Measurements from ENCODE around the gene ABHD14A.

The ABHD14A gene

GRCh38 chr3:51957520-51958205 is 17.2 kb upstream of the ABHD14A start:
- no peak for DNase-seq (ENCODE audit: low read depth in 2 of 2)

DNA sequence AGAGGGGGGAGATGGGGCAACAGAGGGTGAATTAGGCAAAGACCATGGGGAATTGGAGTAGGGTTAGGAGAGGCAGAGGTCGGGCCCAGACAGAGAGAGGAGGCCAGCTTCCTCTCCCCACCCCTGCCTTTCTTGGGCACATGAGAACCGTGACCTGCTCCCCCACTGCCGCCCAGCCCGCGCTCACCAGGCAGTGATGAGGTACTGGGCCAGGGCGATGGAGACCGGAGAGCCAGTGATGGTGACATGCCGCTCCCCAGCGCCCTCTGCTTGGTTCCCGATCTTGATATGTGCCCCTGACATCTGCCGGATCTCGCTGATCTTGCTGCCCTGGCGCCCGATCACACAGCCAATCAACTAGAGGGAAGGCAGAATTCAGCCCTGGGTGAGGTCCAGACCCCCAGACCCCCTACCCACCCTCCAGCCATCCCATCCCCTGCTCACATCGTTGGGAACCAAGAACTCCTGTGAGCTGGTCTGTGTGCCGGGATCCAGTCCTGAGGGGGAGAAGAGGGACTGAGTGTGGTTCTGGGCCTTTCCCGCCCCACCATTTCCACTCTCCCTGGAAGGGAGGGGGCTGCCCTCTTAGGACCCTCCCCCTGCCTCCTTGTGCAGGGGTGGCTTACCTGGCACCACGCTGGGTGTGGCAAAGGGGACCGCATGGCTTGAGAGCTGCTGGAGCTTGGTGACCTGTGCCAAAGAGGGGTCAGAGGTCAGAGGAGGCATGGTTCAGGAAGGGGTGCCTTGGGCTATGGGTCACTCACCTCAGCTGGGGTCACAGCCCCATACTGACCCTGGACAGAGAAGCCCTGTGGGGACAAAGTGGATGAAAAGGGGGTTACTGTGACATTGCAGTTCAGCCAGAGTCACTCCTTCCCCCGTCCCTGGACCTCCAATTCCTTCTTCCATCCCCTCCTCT is 16.0 kb upstream of the ABHD14A start:
- DNase-seq (ENCODE audit: low read depth in 2 of 2) = no peak

DNA sequence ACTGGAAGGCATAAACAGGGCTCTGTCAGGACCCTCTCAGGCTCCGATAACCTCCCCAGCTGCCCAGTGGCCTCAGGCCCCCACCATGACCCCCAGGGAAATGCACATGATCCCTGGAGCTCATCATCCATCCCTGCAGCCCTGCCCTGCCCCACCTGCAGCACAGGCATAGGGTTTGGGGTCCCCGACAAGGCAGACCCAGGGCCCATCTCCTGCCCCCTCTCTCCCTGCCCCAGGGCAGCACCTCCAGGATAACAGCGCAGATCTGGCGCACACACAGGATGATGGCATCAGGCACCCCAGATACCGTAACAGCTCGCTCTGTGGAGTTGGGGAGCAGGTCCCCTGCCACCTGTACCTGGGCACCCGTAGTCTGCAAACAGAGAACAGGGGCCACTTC is 15.2 kb upstream of the ABHD14A start:
- no peak for DNase-seq (ENCODE audit: low read depth in 2 of 2)

GRCh38 chr3:51960386-51960785 is 14.5 kb upstream of the ABHD14A start:
- no peak for DNase-seq (ENCODE audit: low read depth in 2 of 2)

DNA sequence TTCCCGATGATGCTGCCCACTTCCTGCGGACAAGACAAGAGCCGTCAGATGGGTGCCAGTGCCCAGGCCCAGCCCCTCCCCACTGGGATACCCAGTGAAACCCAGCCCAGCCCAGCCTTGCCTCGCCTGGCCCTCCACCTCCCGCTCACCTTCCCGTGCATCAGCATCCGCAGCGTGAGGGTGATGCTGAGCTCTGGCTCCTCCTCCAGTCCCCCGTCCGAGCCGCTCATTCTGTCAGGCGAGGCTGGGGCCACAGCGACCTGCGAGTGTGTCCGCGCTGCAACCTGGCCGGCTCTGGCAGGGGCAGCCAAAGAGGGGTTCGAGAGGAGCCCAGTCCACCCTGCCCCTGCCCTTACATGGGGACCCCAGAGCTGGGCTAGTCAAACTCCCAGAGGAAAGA is 13.9 kb upstream of the ABHD14A start:
- DNase-seq (ENCODE audit: low read depth in 2 of 2) = no peak

- DNase-seq (ENCODE audit: low read depth in 2 of 2) = no peak
Observed at GRCh38 chr3:51961602-51962569, 13.0 kb upstream of the ABHD14A start.

GRCh38 chr3:51962854-51963530 is 11.9 kb upstream of the ABHD14A start:
- DNase-seq (ENCODE audit: low read depth in 2 of 2) = no peak

DNA sequence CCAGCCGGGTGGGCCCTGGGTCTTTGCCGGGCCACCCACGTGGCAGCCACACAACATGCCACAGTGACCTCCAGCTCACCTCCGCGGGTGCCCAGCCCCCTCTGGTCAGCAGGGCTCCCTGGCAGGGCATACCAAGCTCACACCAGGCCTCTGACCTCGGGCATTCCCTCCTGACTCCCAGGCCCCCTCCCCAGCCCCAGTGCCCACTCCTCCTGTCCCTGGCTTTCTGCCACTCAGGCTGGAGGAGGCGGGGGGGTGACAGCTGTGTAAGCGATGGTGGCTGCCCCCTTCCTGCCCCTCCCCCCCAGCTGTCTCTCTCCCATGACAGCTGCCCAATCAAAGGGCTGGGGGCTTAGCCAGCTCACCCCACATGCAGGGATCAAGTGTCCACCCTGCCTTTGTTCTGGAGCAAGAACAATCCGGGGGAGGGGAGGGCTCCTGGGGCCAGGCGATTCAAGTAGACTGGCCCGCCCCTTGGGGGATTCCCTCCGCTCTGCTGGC is 10.9 kb upstream of the ABHD14A start:
- DNase-seq (ENCODE audit: low read depth in 2 of 2) = no peak

GRCh38 chr3:51964521-51964920 is 10.3 kb upstream of the ABHD14A start:
- no peak for DNase-seq (ENCODE audit: low read depth in 2 of 2)

GRCh38 chr3:51966016-51966415 is 8.8 kb upstream of the ABHD14A start:
- no peak for DNase-seq (ENCODE audit: low read depth in 2 of 2)

- no peak for DNase-seq (ENCODE audit: low read depth in 2 of 2)
Observed at GRCh38 chr3:51966486-51966885, 8.4 kb upstream of the ABHD14A start.

GRCh38 chr3:51966922-51967383 is 7.9 kb upstream of the ABHD14A start:
- DNase-seq (ENCODE audit: low read depth in 2 of 2) = no peak

- no peak for DNase-seq (ENCODE audit: low read depth in 2 of 2)
Observed at GRCh38 chr3:51967384-51968169, 7.3 kb upstream of the ABHD14A start, which contains the start of gene PCBP4. Gene PCBP4 (minus strand): TSS chr3:51967454. CDS start chr3:51961240, 6,214 bp downstream.

GRCh38 chr3:51968170-51968775 is 6.6 kb upstream of the ABHD14A start:
- no peak for DNase-seq (ENCODE audit: low read depth in 2 of 2)

GRCh38 chr3:51968883-51969678 is 5.8 kb upstream of the ABHD14A start:
- DNase-seq (ENCODE audit: low read depth in 2 of 2) = no peak

DNA sequence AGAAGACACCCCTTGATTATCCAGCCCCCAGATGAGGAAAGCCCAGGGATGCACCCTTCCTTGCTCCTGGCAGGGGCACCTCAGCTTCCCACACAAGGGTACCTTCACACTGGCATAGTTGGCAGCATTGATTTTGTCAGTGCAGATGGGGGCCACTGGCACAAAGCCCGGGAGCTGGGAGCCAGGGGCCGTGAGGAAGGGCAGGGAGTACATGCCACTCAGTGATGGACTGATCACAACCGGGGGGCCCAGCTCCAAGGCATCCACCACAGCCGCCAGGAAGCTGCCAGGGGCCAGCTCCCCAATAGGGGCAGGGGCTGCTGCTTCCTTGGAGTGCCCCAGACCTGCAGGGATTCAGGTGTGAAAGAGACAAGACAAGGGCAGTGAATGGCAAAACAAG is 5.0 kb upstream of the ABHD14A start:
- DNase-seq (ENCODE audit: low read depth in 2 of 2) = no peak

DNA sequence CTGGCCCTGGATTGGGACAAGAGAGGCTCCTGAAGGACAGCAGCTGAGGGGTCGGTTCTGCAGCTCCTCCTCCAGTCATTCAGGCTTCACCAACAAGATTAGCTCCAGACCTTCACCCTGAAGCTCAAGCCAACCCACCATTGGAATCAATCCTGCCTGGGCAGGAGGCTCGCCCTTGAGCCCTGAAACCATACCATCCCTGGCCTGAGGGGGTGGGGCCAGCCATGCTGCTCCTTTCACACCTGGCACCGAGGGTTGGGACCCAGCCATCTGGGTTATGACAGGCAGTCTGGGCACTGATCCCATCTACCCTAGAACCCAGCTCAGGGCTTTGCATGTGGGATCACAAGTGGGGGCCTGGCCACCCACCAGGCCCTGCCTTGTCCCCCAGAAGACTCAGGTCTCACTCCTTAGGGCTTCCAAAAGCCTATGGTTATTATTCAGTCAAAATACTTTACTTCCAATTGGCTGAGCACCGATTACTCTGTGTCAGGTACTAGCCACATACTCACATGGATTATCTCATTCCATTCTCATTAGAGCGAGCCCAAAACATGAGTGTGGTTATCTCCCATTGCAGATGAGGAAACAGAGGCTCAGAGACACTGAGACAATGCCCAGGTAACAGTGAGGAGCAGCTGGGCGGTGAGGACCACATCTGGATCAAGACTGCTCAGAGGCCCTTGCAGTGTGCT is 4.1 kb upstream of the ABHD14A start:
- no peak for DNase-seq (ENCODE audit: low read depth in 2 of 2)

DNA sequence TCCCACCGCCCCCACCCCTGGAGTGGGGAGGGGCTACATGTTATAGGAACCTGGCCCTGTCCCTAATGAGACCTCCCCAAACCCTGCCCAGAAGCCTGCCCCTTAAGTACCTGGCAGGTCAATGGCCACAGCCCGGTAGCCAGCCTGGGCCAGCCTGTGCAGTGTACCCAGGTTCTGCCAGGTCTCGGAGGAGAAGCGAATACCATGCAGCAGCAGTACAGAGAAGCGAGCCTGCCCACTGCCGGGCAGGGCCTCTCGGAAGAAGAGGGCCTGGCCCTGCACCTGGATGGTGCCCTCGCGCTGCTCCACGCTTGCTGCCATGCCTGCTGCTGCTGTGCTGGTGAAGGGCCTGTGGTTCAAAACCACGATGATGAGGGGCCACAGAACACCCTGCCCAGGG is 3.5 kb upstream of the ABHD14A start:
- no peak for DNase-seq (ENCODE audit: low read depth in 2 of 2)
